ENCODE data around the gene ATRAID. TPM values are rescaled to one million over a fixed set of nuclear protein-coding genes. Genes with fewer than 3 reads are reported as not detected.

ATRAID gene
- total and polyA plus RNA-seq, 2 of the 8 experiments (the other 6 are each of a cell fraction or from before 2014, with no cell fraction given) = 109 to 280 TPM

Other genes with a start within 250 kb of the ATRAID start
- 6.6 and 7.5 TPM in 2 replicates for gene MAPRE3, start 241.4 kb upstream of the ATRAID start, total RNA-seq (2021; fragmentation: NEBNext Ultra II Directional; extraction: Animal tissue kit (Norgen Biotek cat#: 25700))
- gene MAPRE3, start 241.4 kb upstream of the ATRAID start, polyA plus RNA-seq (2011; rRNA removed) = 4.9 and 8.9 TPM in 2 replicates
- gene TMEM214, start 179.1 kb upstream of the ATRAID start, total RNA-seq (2021; fragmentation: NEBNext Ultra II Directional; extraction: Animal tissue kit (Norgen Biotek cat#: 25700)) = 49.7 and 52.7 TPM in 2 replicates
- 71.0 and 100 TPM in 2 replicates for gene TMEM214, start 179.1 kb upstream of the ATRAID start, polyA plus RNA-seq (2011; rRNA removed)
- gene AGBL5, start 160.4 kb upstream of the ATRAID start, total RNA-seq (2021; fragmentation: NEBNext Ultra II Directional; extraction: Animal tissue kit (Norgen Biotek cat#: 25700)) = 45.4 and 51.0 TPM in 2 replicates
- 62.0 and 82.0 TPM in 2 replicates for gene AGBL5, start 160.4 kb upstream of the ATRAID start, polyA plus RNA-seq (2011; rRNA removed)
- 212 and 225 TPM in 2 replicates for gene OST4, start 140.4 kb upstream of the ATRAID start, total RNA-seq (2021; fragmentation: NEBNext Ultra II Directional; extraction: Animal tissue kit (Norgen Biotek cat#: 25700))
- 865 and 906 TPM in 2 replicates for gene OST4, start 140.4 kb upstream of the ATRAID start, polyA plus RNA-seq (2011; rRNA removed)
- gene EMILIN1, start 133.4 kb upstream of the ATRAID start, total RNA-seq (2021; fragmentation: NEBNext Ultra II Directional; extraction: Animal tissue kit (Norgen Biotek cat#: 25700)) = 2.9 and 3.0 TPM in 2 replicates
- 1.9 and 3.1 TPM in 2 replicates for gene EMILIN1, start 133.4 kb upstream of the ATRAID start, polyA plus RNA-seq (2011; rRNA removed)
- 17.7 and 20.5 TPM in 2 replicates for gene KHK, start 125.3 kb upstream of the ATRAID start, total RNA-seq (2021; fragmentation: NEBNext Ultra II Directional; extraction: Animal tissue kit (Norgen Biotek cat#: 25700))
- gene KHK, start 125.3 kb upstream of the ATRAID start, polyA plus RNA-seq (2011; rRNA removed) = 11.0 and 14.5 TPM in 2 replicates
- 3.4 and 3.5 TPM in 2 replicates for gene CGREF1, start 92.9 kb upstream of the ATRAID start, total RNA-seq (2021; fragmentation: NEBNext Ultra II Directional; extraction: Animal tissue kit (Norgen Biotek cat#: 25700))
- gene CGREF1, start 92.9 kb upstream of the ATRAID start, polyA plus RNA-seq (2011; rRNA removed) = 2.5 and 3.7 TPM in 2 replicates
- 0.20 and 0.50 TPM in 2 replicates for gene ABHD1, start 88.2 kb upstream of the ATRAID start, total RNA-seq (2021; fragmentation: NEBNext Ultra II Directional; extraction: Animal tissue kit (Norgen Biotek cat#: 25700))
- gene ABHD1, start 88.2 kb upstream of the ATRAID start, polyA plus RNA-seq (2011; rRNA removed) = 0.88 and 1.1 TPM in 2 replicates
- gene PREB, start 77.4 kb upstream of the ATRAID start, total RNA-seq (2021; fragmentation: NEBNext Ultra II Directional; extraction: Animal tissue kit (Norgen Biotek cat#: 25700)) = 51.2 and 54.1 TPM in 2 replicates
- 72.2 and 74.4 TPM in 2 replicates for gene PREB, start 77.4 kb upstream of the ATRAID start, polyA plus RNA-seq (2011; rRNA removed)
- gene PRR30, start 72.6 kb upstream of the ATRAID start, total RNA-seq (2021; fragmentation: NEBNext Ultra II Directional; extraction: Animal tissue kit (Norgen Biotek cat#: 25700)) = not detected in 2 replicates
- gene PRR30, start 72.6 kb upstream of the ATRAID start, polyA plus RNA-seq (2011; rRNA removed) = not detected in 2 replicates
- gene TCF23, start 63.0 kb upstream of the ATRAID start, total RNA-seq (2021; fragmentation: NEBNext Ultra II Directional; extraction: Animal tissue kit (Norgen Biotek cat#: 25700)) = not detected in 2 replicates
- gene TCF23, start 63.0 kb upstream of the ATRAID start, polyA plus RNA-seq (2011; rRNA removed) = 0.02 TPM in 2 replicates
- 118 and 123 TPM in 2 replicates for gene SLC5A6, start 227 bp downstream of the ATRAID start, total RNA-seq (2021; fragmentation: NEBNext Ultra II Directional; extraction: Animal tissue kit (Norgen Biotek cat#: 25700))
- gene SLC5A6, start 227 bp downstream of the ATRAID start, polyA plus RNA-seq (2011; rRNA removed) = 183 and 329 TPM in 2 replicates
- 146 and 147 TPM in 2 replicates for gene CAD, start 5.3 kb downstream of the ATRAID start, total RNA-seq (2021; fragmentation: NEBNext Ultra II Directional; extraction: Animal tissue kit (Norgen Biotek cat#: 25700))
- gene CAD, start 5.3 kb downstream of the ATRAID start, polyA plus RNA-seq (2011; rRNA removed) = 130 and 197 TPM in 2 replicates
- gene SLC30A3, start 51.0 kb downstream of the ATRAID start, total RNA-seq (2021; fragmentation: NEBNext Ultra II Directional; extraction: Animal tissue kit (Norgen Biotek cat#: 25700)) = 15.2 and 16.1 TPM in 2 replicates
- 30.7 and 48.7 TPM in 2 replicates for gene SLC30A3, start 51.0 kb downstream of the ATRAID start, polyA plus RNA-seq (2011; rRNA removed)
- gene DNAJC5G, start 63.4 kb downstream of the ATRAID start, total RNA-seq (2021; fragmentation: NEBNext Ultra II Directional; extraction: Animal tissue kit (Norgen Biotek cat#: 25700)) = 1.4 TPM in 2 replicates
- gene DNAJC5G, start 63.4 kb downstream of the ATRAID start, polyA plus RNA-seq (2011; rRNA removed) = 0.75 and 0.83 TPM in 2 replicates
- gene TRIM54, start 70.4 kb downstream of the ATRAID start, total RNA-seq (2021; fragmentation: NEBNext Ultra II Directional; extraction: Animal tissue kit (Norgen Biotek cat#: 25700)) = 3.9 and 4.2 TPM in 2 replicates
- gene TRIM54, start 70.4 kb downstream of the ATRAID start, polyA plus RNA-seq (2011; rRNA removed) = 5.8 and 6.1 TPM in 2 replicates
- not detected in 2 replicates for gene UCN, start 96.4 kb downstream of the ATRAID start, total RNA-seq (2021; fragmentation: NEBNext Ultra II Directional; extraction: Animal tissue kit (Norgen Biotek cat#: 25700))
- gene UCN, start 96.4 kb downstream of the ATRAID start, polyA plus RNA-seq (2011; rRNA removed) = 0.35 and 0.93 TPM in 2 replicates
- 45.2 and 46.1 TPM in 2 replicates for gene MPV17, start 111.1 kb downstream of the ATRAID start, total RNA-seq (2021; fragmentation: NEBNext Ultra II Directional; extraction: Animal tissue kit (Norgen Biotek cat#: 25700))
- gene MPV17, start 111.1 kb downstream of the ATRAID start, polyA plus RNA-seq (2011; rRNA removed) = 148 and 181 TPM in 2 replicates
- 118 and 129 TPM in 2 replicates for gene GTF3C2, start 144.7 kb downstream of the ATRAID start, total RNA-seq (2021; fragmentation: NEBNext Ultra II Directional; extraction: Animal tissue kit (Norgen Biotek cat#: 25700))
- gene GTF3C2, start 144.7 kb downstream of the ATRAID start, polyA plus RNA-seq (2011; rRNA removed) = 121 and 127 TPM in 2 replicates
- 63.2 and 66.0 TPM in 2 replicates for gene EIF2B4, start 158.3 kb downstream of the ATRAID start, total RNA-seq (2021; fragmentation: NEBNext Ultra II Directional; extraction: Animal tissue kit (Norgen Biotek cat#: 25700))
- 60.0 and 61.0 TPM in 2 replicates for gene EIF2B4, start 158.3 kb downstream of the ATRAID start, polyA plus RNA-seq (2011; rRNA removed)
- gene SNX17, start 158.6 kb downstream of the ATRAID start, total RNA-seq (2021; fragmentation: NEBNext Ultra II Directional; extraction: Animal tissue kit (Norgen Biotek cat#: 25700)) = 54.9 and 59.1 TPM in 2 replicates
- gene SNX17, start 158.6 kb downstream of the ATRAID start, polyA plus RNA-seq (2011; rRNA removed) = 66.2 and 76.8 TPM in 2 replicates
- 17.3 and 18.8 TPM in 2 replicates for gene ZNF513, start 168.7 kb downstream of the ATRAID start, total RNA-seq (2021; fragmentation: NEBNext Ultra II Directional; extraction: Animal tissue kit (Norgen Biotek cat#: 25700))
- gene ZNF513, start 168.7 kb downstream of the ATRAID start, polyA plus RNA-seq (2011; rRNA removed) = 29.5 and 35.0 TPM in 2 replicates
- gene PPM1G, start 197.6 kb downstream of the ATRAID start, total RNA-seq (2021; fragmentation: NEBNext Ultra II Directional; extraction: Animal tissue kit (Norgen Biotek cat#: 25700)) = 201 and 203 TPM in 2 replicates
- gene PPM1G, start 197.6 kb downstream of the ATRAID start, polyA plus RNA-seq (2011; rRNA removed) = 73.3 and 85.5 TPM in 2 replicates
- gene NRBP1, start 216.6 kb downstream of the ATRAID start, total RNA-seq (2021; fragmentation: NEBNext Ultra II Directional; extraction: Animal tissue kit (Norgen Biotek cat#: 25700)) = 115 TPM in 2 replicates
- gene NRBP1, start 216.6 kb downstream of the ATRAID start, polyA plus RNA-seq (2011; rRNA removed) = 137 and 145 TPM in 2 replicates
- gene KRTCAP3, start 230.3 kb downstream of the ATRAID start, total RNA-seq (2021; fragmentation: NEBNext Ultra II Directional; extraction: Animal tissue kit (Norgen Biotek cat#: 25700)) = 50.1 and 55.4 TPM in 2 replicates
- 72.5 and 114 TPM in 2 replicates for gene KRTCAP3, start 230.3 kb downstream of the ATRAID start, polyA plus RNA-seq (2011; rRNA removed)

All from H1 (cell line).